IMR-90 (cell line): ENCODE measurements around the gene NKD1. TPM values are rescaled to one million over a fixed set of nuclear protein-coding genes. Genes with fewer than 3 reads are reported as not detected.

Source experiments
- ATAC-seq: fragments of 200-7000 bp; cut with Tn5 transposase; 2 replicates; pipeline ENCODE4 v1.9.1; 2020; ENCODE audit warnings: low read depth, mild to moderate bottlenecking, moderate library complexity
- BruUV-seq: library from RNA; stranded (reverse); fragments of 400-500 nt; replicated peaks from 2 replicates; lab custom pipeline; 2021; lab: Mats Ljungman, UMichigan
- CTCF ChIA-PET: fragments of 300-600 bp; formaldehyde crosslinking; extraction: SDS; loops from one replicate; lab custom pipeline; 2021; ENCODE audit warnings: antibody characterized with exemption; lab: Yijun Ruan, JAX
- POLR2A ChIA-PET: fragments of 300-600 bp; sonication (Branson Sonifier 250); formaldehyde crosslinking; loops from one replicate; lab custom pipeline; 2022; ENCODE audit warnings: antibody characterized with exemption; ENCODE audit not compliant: unreplicated experiment; lab: Charles Lee
- DNase-seq: peaks from one replicate; pipeline ENCODE4 v3.0.0; 2013
- H2AFZ ChIP-seq: replicated peaks from 2 replicates; pipeline ENCODE3; 2013; ENCODE audit warnings: low read length, mild to moderate bottlenecking; ENCODE audit not compliant: poor library complexity
- H2AK5ac ChIP-seq: 2 replicates; pipeline ENCODE4 v1.6.1; 2013; ENCODE audit warnings: low read depth, low read length, inconsistent platforms
- H2AK9ac ChIP-seq: replicated peaks from 2 replicates; pipeline ENCODE3; 2013; ENCODE audit warnings: mild to moderate bottlenecking, low read depth, low read length, moderate library complexity; ENCODE audit not compliant: poor library complexity
- H2BK120ac ChIP-seq: 2 replicates; pipeline ENCODE4 v1.6.1; 2013; ENCODE audit warnings: low read depth, low read length, inconsistent platforms
- H2BK15ac ChIP-seq: 3 replicates; pipeline ENCODE4 v1.6.1; 2013; ENCODE audit warnings: low read depth, low read length, inconsistent platforms
- H2BK20ac ChIP-seq: 2 replicates; pipeline ENCODE4 v1.6.1; 2013; ENCODE audit warnings: low read depth, mild to moderate bottlenecking, inconsistent platforms, low read length, moderate library complexity
- H2BK5ac ChIP-seq: 2 replicates; pipeline ENCODE4 v1.6.1; 2013; ENCODE audit warnings: mild to moderate bottlenecking, low read depth, low read length, inconsistent platforms; ENCODE audit not compliant: poor library complexity, severe bottlenecking
- H3K14ac ChIP-seq: replicated peaks from 2 replicates; pipeline ENCODE4 v1.6.1; 2013; ENCODE audit warnings: low read depth, low read length, inconsistent platforms
- H3K18ac ChIP-seq: 2 replicates; pipeline ENCODE4 v1.6.1; 2013; ENCODE audit warnings: low read depth, low read length, control low read depth
- H3K23ac ChIP-seq: 2 replicates; pipeline ENCODE4 v1.6.1; 2013; ENCODE audit warnings: low read depth, low read length, inconsistent platforms
- H3K27ac ChIP-seq: 2 replicates; pipeline ENCODE4 v1.5.1; 2013; ENCODE audit warnings: mild to moderate bottlenecking, control low read depth, low read length; ENCODE audit not compliant: insufficient read depth
- H3K27me3 ChIP-seq: 2 replicates; pipeline ENCODE4 v1.6.1; 2013; ENCODE audit warnings: low read length; ENCODE audit not compliant: control insufficient read depth, insufficient read depth
- H3K36me3 ChIP-seq: 2 replicates; pipeline ENCODE4 v1.6.1; 2013; ENCODE audit warnings: low read length, mixed read lengths; ENCODE audit not compliant: control insufficient read depth, insufficient read depth
- H3K4ac ChIP-seq: 2 replicates; pipeline ENCODE4 v1.6.1; 2013; ENCODE audit warnings: low read depth, low read length, inconsistent platforms
- H3K4me1 ChIP-seq: 2 replicates; pipeline ENCODE4 v1.6.1; 2013; ENCODE audit warnings: low read length, mixed read lengths; ENCODE audit not compliant: control insufficient read depth, insufficient read depth
- H3K4me2 ChIP-seq: 2 replicates; pipeline ENCODE4 v1.6.1; 2013; ENCODE audit warnings: low read depth, mild to moderate bottlenecking, control low read depth, low read length, moderate library complexity
- H3K4me3 ChIP-seq: 2 replicates; pipeline ENCODE4 v1.5.1; 2013; ENCODE audit warnings: low read depth, mild to moderate bottlenecking, control low read depth, low read length, moderate library complexity; ENCODE audit not compliant: insufficient read depth
- H3K56ac ChIP-seq: 2 replicates; pipeline ENCODE4 v1.6.1; 2013; ENCODE audit warnings: low read length, inconsistent platforms; ENCODE audit not compliant: insufficient read depth; ENCODE audit errors: extremely low read depth
- H3K79me1 ChIP-seq, 2 experiments: 2 replicates each; pipeline ENCODE4 v1.6.1; 2013; ENCODE audit warnings: low read length in 2 of 2, inconsistent platforms in 1 of 2, low read depth in 1 of 2
- H3K9ac ChIP-seq: 2 replicates; pipeline ENCODE4 v1.6.1; 2013; ENCODE audit warnings: low read depth, low read length, control low read depth
- H3K9me1 ChIP-seq: 2 replicates; pipeline ENCODE4 v1.6.1; 2013; ENCODE audit warnings: low read length, inconsistent platforms; ENCODE audit not compliant: insufficient read depth
- H3K9me3 ChIP-seq: 2 replicates; pipeline ENCODE4 v1.6.1; 2013; ENCODE audit warnings: low read length; ENCODE audit not compliant: control insufficient read depth, insufficient read depth
- H4K20me1 ChIP-seq: 2 replicates; pipeline ENCODE4 v1.6.1; 2013; ENCODE audit warnings: low read length, inconsistent platforms; ENCODE audit not compliant: insufficient read depth
- H4K5ac ChIP-seq: 2 replicates; pipeline ENCODE4 v1.6.1; 2013; ENCODE audit warnings: mild to moderate bottlenecking, low read depth, low read length, control low read depth
- H4K8ac ChIP-seq, 2 experiments: 2 replicates each; pipeline ENCODE4 v1.6.1; 2013; ENCODE audit warnings: low read depth in 2 of 2, low read length in 2 of 2, control low read depth in 1 of 2, inconsistent platforms in 1 of 2
- H4K91ac ChIP-seq: 2 replicates; pipeline ENCODE4 v1.6.1; 2013; ENCODE audit warnings: low read depth, low read length, inconsistent platforms; ENCODE audit not compliant: insufficient read depth
- CHD1 ChIP-seq: IDR thresholded peaks from 2 replicates; pipeline ENCODE4 v1.6.1; 2012; ENCODE audit warnings: low read depth, low read length, improper control_type of control experiment
- MAZ ChIP-seq: IDR thresholded peaks from 2 replicates; pipeline ENCODE4 v1.6.1; 2012; ENCODE audit warnings: low read depth, mild to moderate bottlenecking, low read length, improper control_type of control experiment, moderate library complexity, borderline replicate concordance
- MXI1 ChIP-seq: IDR thresholded peaks from 2 replicates; pipeline ENCODE4 v1.6.1; 2012; ENCODE audit warnings: low read depth, mild to moderate bottlenecking, low read length, moderate library complexity, borderline replicate concordance
- POLR2A ChIP-seq: IDR thresholded peaks from 2 replicates; pipeline ENCODE4 v1.6.1; 2012; ENCODE audit warnings: mild to moderate bottlenecking, low read depth, low read length
- RCOR1 ChIP-seq: IDR thresholded peaks from 2 replicates; pipeline ENCODE4 v1.6.1; 2012; ENCODE audit warnings: mild to moderate bottlenecking, low read length, improper control_type of control experiment; ENCODE audit not compliant: insufficient replicate concordance
- RFX5 ChIP-seq: IDR thresholded peaks from 2 replicates; pipeline ENCODE4 v1.8.0; 2012; ENCODE audit warnings: low read depth, mild to moderate bottlenecking, low read length, moderate library complexity
- SMC3 ChIP-seq: fragments of 150-350 bp; IDR thresholded peaks from 2 replicates; pipeline ENCODE4 v1.6.1; 2016; ENCODE audit warnings: low read depth, mild to moderate bottlenecking, antibody characterized with exemption, low read length, moderate library complexity
- WGBS, 2 experiments: methylation state at CpG; one replicate each; pipeline versions ENCODE4 v1.1.5 to v1.1.7; 2013; ENCODE audit warnings: missing lambda C conversion rate in 2 of 2; ENCODE audit not compliant: insufficient read length in 1 of 2; ENCODE audit errors: extremely low coverage in 2 of 2; 5-methylcytosine and 5-hydroxymethylcytosine counted together
- dilution Hi-C: fragments of 300-500 bp; cut with HindIII; formaldehyde crosslinking; loops from one replicate; pipeline ENCODE4 v1.14.3; 2018; ENCODE audit warnings: low sequenced_read_pairs; ENCODE audit not compliant: unreplicated experiment
- in situ Hi-C: fragments of 300-500 bp; cut with MboI; formaldehyde crosslinking; loops from 3 replicates; pipeline ENCODE4 v1.14.3; 2019; ENCODE audit warnings: low sequenced_read_pairs, inconsistent platforms, mixed read lengths
- intact Hi-C: fragments of 100-400 bp; cut with micrococcal nuclease; formaldehyde crosslinking; loops from 2 replicates; pipeline ENCODE4 v1.10.0; 2022
- polyA plus RNA-seq, 3 experiments: library from polyadenylated mRNA; depleted of rRNA; stranded (reverse); fragments of >200 nt; gene quantifications; 2 replicates each; pipeline ENCODE4 v1.2.3, GENCODE V29; 2012; ENCODE audit warnings: low replicate concordance in 1 of 3
- total RNA-seq: library from RNA; depleted of rRNA; stranded (reverse); fragments of >200 nt; gene quantifications from 2 replicates; pipeline ENCODE4 v1.2.3, GENCODE V29; 2012
- TF ChIP-seq, protein P1 (sequence below): fragments of 150-350 bp; IDR thresholded peaks from 2 replicates; pipeline ENCODE4 v1.6.1; 2016; ENCODE audit warnings: low read depth, mild to moderate bottlenecking, low read length, moderate library complexity, borderline replicate concordance
- TF ChIP-seq, protein P2 (sequence below): fragments of 150-350 bp; IDR thresholded peaks from 2 replicates; pipeline ENCODE4 v1.6.1; 2017; ENCODE audit warnings: mild to moderate bottlenecking, antibody characterized with exemption, low read length, low read depth

NKD1 gene
- total and polyA plus RNA-seq, 2 of the 4 experiments (the other 2 are of a cell fraction), result not detected

DNA sequence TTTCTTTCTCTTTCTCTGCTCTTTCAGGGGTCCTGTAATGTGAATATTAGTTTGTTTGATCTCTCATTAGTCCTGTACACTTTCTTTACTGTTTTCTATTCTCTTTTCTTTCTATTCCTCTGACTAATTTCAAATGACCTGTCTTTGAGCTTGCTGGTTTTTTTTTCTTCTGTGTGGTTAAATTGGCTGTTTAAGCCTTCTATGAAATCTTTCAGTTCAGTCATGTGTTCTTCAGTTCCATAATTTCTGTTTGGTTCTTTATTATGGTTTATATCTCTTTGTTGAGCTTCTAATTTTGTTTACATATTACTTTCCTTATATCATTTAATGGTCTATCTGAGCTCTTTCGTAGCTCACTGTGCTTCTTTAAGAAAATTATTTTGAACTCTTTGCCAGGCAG, 31.3 kb upstream of the NKD1 start:
- Histone ChIP-seq H3K18ac (no peak overlapping the region), H3K23ac (no peak overlapping the region), H2AFZ (no peak overlapping the region), H2BK5ac (no peak overlapping the region), H3K9me3 (no peaks in the 10 kb centered on the region), H2BK120ac (no peak overlapping the region), H3K56ac (no peak overlapping the region), H2BK20ac (no peak overlapping the region), H3K4me2 (no peak overlapping the region), H3K79me1 (no peaks in the 10 kb centered on the region), H4K20me1 (no peaks in the 10 kb centered on the region), H3K4me1 (no peaks in the 10 kb centered on the region), H2AK5ac (no peak overlapping the region), H3K9ac (no peak overlapping the region), H2AK9ac (no peak overlapping the region), H3K36me3 (no peaks in the 10 kb centered on the region), H3K27ac (no peak overlapping the region), H4K5ac (no peak overlapping the region), H2BK15ac (no peak overlapping the region), H4K91ac (no peak overlapping the region), H3K4me3 (no peak overlapping the region), H3K9me1 (no peaks in the 10 kb centered on the region), H3K14ac (no peak overlapping the region), H4K8ac (no peak overlapping the region), H3K27me3 (no peaks in the 10 kb centered on the region), H3K4ac (no peak overlapping the region)
- POLR2A ChIA-PET, result no interaction called here
- in situ Hi-C loops (no loop called here), dilution Hi-C loops (no loop called here), intact Hi-C loops (no loop called here)
- DNase-seq, result no peak
- WGBS, 2 experiments, result no CpG with 5 or more reads among the region's 1 CpG
- no TSS peak for BruUV-seq
- CTCF ChIA-PET, result interaction anchor here (0.6 kb wide), 1 partner anchor 37 kb away, joined by 3 read pairs; no protein-coding TSS in a partner anchor
- TF ChIP-seq MXI1 (no peak), POLR2A (no peak), RCOR1 (no peak), MAZ (no peak), SMC3 (no peak), RFX5 (no peak), CHD1 (no peak)
- TF ChIP-seq, protein P1, sequence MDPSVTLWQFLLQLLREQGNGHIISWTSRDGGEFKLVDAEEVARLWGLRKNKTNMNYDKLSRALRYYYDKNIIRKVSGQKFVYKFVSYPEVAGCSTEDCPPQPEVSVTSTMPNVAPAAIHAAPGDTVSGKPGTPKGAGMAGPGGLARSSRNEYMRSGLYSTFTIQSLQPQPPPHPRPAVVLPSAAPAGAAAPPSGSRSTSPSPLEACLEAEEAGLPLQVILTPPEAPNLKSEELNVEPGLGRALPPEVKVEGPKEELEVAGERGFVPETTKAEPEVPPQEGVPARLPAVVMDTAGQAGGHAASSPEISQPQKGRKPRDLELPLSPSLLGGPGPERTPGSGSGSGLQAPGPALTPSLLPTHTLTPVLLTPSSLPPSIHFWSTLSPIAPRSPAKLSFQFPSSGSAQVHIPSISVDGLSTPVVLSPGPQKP, result no peak
- TF ChIP-seq, protein P2, sequence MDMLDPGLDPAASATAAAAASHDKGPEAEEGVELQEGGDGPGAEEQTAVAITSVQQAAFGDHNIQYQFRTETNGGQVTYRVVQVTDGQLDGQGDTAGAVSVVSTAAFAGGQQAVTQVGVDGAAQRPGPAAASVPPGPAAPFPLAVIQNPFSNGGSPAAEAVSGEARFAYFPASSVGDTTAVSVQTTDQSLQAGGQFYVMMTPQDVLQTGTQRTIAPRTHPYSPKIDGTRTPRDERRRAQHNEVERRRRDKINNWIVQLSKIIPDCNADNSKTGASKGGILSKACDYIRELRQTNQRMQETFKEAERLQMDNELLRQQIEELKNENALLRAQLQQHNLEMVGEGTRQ, result no peak
- ATAC-seq, result no peak
